GM19193 (cell line): Measurements from ENCODE around the gene NOL4L.

ENCODE experiments used
- POLR2A ChIP-seq: IDR thresholded peaks from 4 replicates; pipeline ENCODE4 v1.6.1; 2011; ENCODE audit not compliant: insufficient read depth, insufficient read length; ENCODE audit errors: extremely low read depth

Gene NOL4L

GRCh38 chr20:32497589-32498224, 87.4 kb downstream of the NOL4L start:
- no peak for TF ChIP-seq POLR2A

GRCh38 chr20:32496811-32497533, 88.2 kb downstream of the NOL4L start:
- no peak for TF ChIP-seq POLR2A

- no peak for TF ChIP-seq POLR2A
Observed at GRCh38 chr20:32495949-32496348, 89.2 kb downstream of the NOL4L start.

- TF ChIP-seq POLR2A, result no peak
Observed at GRCh38 chr20:32495217-32495565, 89.9 kb downstream of the NOL4L start.

- TF ChIP-seq POLR2A, result no peak
Observed at GRCh38 chr20:32494483-32495216, 90.5 kb downstream of the NOL4L start.

GRCh38 chr20:32493356-32493755, 91.8 kb downstream of the NOL4L start:
- no peak for TF ChIP-seq POLR2A

GRCh38 chr20:32490942-32491763, 94.0 kb downstream of the NOL4L start:
- no peak for TF ChIP-seq POLR2A

GRCh38 chr20:32488066-32488838, 96.9 kb downstream of the NOL4L start:
- no peak for TF ChIP-seq POLR2A

GRCh38 chr20:32487381-32487780, 97.8 kb downstream of the NOL4L start:
- no peak for TF ChIP-seq POLR2A

- no peak for TF ChIP-seq POLR2A
Observed at GRCh38 chr20:32485770-32486478, 99.2 kb downstream of the NOL4L start.

- no peak for TF ChIP-seq POLR2A
Observed at GRCh38 chr20:32484958-32485769, 100.0 kb downstream of the NOL4L start.

GRCh38 chr20:32484225-32484957, 100.7 kb downstream of the NOL4L start:
- no peak for TF ChIP-seq POLR2A

- TF ChIP-seq POLR2A, result no peak
Observed at GRCh38 chr20:32483351-32484224, 101.5 kb downstream of the NOL4L start.
